Kidney capillary endothelial cell (primary cell): Measurements from ENCODE around the gene OR4L1.
"Not testable (repeated sequence)": the region's sequence is repeated elsewhere in the genome, so short reads cannot be mapped to it uniquely, and the experiment has no call there.

ENCODE experiments used
- DNase-seq: peaks from one replicate; pipeline ENCODE4 v3.0.0-alpha.2; 2018; ENCODE audit warnings: low spot score

OR4L1 gene, protein sequence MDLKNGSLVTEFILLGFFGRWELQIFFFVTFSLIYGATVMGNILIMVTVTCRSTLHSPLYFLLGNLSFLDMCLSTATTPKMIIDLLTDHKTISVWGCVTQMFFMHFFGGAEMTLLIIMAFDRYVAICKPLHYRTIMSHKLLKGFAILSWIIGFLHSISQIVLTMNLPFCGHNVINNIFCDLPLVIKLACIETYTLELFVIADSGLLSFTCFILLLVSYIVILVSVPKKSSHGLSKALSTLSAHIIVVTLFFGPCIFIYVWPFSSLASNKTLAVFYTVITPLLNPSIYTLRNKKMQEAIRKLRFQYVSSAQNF

DNA sequence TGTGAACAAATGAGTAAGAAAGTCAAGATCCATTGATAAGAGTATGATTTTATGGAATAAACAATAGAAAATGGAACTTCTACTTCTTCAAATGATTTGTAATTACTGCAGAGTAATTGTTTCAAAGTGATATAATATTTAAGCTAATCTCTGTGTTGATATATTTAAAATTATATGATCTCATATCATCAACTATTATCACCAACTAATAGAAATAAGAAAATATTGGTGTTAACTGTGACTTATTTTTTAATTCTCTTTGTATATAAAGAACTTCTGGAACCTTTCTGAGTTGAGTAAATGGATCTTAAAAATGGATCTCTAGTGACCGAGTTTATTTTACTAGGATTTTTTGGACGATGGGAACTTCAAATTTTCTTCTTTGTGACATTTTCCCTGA is at the start of gene OR4L1:
OR4L1 (plus strand) TSS at position 301 of the 400 bp plus-strand sequence; CDS start at position 301, 0 bp downstream.
- no peak for DNase-seq

DNA sequence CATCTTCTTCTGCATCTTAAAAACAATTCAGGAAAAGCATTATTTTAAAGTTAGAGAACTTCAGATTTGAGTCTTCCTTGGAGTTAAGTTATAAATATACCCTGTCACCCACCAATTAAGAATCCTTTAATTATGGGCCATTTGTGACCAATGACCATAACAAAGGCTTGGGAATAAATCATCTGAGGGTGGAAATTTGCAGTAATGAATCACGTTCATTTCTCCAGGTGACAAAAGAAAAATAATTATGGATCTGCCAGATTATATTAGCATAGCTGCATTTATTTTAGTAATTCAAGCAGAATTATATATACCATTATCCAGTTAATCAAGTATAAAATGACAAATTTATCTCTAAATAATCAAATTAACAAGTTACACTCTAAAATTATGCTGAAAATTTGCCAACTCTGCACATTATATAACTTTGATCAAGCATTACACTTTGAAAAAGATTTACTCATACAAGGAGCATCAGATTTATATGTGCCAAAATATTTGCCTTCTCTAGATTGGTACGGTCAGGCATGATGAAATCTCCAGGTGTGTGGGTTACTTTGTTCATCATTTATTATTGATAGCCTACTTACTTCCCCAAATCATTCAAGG is 40.5 kb upstream of the OR4L1 start, which contains the start of gene OR4K14:
OR4K14 (minus strand) TSS at position 51 of the 609 bp plus-strand sequence. CDS start 4,114 bp downstream, outside the sequence.
- DNase-seq, result no peak

DNA sequence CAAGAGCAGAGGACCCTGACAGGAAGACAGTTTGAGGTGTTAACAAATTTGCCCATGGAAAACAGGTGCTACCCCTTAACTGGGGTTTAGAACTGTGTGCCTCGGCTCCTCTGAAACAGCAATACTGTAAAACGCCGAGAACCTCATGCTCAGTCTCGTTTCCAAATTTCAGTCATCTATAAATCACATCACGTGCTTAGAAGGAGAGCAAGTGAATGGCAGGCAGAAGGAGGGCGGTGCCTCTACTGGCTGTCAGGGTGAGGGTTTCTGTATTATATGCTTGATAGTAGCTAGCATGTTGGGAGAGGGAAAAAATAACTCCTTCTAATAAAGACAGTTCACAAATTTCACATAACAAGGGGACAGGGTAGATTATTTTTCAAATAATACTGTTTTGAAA is 28.8 kb upstream of the OR4L1 start:
- no peak for DNase-seq

DNA sequence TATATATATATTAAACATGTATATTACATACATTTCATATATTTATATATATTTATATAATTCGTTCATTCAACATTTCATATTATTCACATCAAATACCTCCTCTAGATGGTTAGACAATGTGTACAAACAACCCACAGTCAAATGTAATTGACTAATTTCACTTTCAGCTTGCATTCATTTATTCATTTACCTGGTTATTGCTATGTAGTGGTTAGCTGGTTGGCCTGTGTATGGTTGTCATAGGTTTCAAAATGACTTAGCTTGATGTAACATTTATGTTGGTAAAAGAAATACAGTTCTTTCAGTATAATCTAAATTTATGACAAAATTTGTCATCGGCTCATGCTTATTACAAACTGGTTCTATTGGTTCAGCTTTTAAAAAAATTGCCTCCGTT is 24.4 kb upstream of the OR4L1 start:
- no peak for DNase-seq

DNA sequence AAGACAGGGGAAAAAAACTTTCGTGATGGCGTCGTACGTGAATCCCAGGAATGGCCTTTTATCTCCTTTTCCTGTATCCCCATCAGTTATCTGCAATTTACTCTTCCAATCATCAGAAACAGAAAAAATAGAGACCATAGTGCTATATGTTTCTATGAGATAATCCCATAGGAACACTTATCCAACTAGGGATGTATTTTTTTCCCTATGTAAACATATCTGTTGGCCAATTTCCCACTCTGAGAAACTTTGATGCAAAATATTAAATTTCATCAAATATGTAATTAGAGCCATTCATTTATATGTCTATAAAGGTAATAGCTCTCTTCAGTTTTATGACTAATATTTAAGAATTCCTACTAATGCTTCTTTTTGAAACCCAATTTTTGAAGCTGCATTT is 23.9 kb upstream of the OR4L1 start, which contains the start of gene OR4K13:
OR4K13 (minus strand) TSS at position 101 of the 400 bp plus-strand sequence. CDS start 1,280 bp downstream, outside the sequence.
- DNase-seq, result no peak

DNA sequence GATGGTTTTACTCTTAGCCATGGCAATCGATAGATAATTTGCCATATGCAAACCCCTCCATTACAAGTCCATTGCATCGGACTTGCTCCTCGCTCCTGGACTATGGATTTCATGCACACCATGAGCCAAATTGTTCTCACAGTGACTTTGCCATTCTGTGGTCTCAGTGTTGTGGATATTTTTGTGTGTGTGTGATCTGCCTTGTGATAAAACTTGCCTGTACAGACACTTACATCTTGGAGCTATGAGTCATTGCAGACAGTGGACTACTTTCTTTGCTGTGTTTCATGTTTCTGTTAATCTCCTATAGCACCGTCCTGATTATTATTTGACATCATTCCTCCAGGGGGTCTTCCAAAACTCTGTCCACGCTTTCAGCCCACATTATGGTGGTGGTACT is 15.6 kb upstream of the OR4L1 start:
- no peak for DNase-seq

DNA sequence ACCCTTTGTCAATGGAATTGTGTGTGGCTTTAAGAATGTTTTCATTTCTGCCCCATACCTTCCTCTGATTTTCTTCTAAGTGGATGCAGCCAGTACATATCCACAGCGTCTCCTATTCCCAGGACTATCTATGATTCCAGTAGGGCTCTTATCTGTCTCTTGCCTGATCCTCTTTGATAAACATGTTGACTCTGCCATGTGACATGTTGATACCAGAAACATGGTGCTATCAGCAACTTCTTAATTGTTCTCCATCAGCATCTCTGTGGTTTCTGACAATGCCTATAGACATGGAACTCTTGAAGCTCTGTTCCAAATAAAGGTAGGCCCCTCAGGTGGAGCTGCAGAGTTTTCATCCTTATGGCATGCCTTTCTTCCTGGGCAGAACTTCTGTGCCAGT is 11.6 kb upstream of the OR4L1 start:
- no peak for DNase-seq

DNA sequence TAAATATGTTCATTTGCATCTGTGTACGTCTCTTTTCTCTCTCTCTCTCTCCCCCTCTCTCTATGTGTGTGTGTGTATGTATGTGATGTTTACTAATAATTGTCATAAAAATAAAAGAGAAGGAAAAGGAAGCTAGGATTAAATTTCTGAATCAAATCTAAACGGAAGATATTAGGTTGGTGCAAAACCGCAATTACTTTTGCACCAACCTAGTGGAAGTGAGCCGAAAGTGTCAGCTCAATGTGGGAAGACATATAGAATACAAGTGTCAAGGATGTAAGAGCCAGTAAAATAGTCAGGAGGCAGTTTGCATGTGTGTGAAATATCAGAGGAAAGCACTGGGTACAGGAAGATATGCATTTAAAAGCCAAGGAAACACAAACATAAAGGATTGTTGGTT is 32.2 kb downstream of the OR4L1 start:
- DNase-seq, result no peak

DNA sequence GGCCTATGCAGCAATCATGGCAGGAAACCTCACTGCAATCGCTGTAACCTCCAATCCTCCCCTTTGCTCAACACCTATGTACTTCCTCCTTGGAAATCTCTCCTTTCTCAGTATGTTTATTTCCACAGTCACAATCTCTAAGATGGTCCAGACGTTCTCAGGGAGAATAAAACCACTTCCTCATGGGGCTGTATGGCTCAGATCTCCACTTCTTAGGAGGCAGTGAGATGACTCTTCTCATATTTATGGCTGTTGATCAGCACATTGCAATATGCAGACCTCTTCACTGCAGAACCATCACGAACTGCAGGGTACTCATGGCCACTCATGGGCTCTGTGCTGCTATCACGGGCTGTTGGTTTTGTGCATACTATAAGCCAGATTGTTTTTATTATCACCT is 33.6 kb downstream of the OR4L1 start:
- DNase-seq, result no peak

DNA sequence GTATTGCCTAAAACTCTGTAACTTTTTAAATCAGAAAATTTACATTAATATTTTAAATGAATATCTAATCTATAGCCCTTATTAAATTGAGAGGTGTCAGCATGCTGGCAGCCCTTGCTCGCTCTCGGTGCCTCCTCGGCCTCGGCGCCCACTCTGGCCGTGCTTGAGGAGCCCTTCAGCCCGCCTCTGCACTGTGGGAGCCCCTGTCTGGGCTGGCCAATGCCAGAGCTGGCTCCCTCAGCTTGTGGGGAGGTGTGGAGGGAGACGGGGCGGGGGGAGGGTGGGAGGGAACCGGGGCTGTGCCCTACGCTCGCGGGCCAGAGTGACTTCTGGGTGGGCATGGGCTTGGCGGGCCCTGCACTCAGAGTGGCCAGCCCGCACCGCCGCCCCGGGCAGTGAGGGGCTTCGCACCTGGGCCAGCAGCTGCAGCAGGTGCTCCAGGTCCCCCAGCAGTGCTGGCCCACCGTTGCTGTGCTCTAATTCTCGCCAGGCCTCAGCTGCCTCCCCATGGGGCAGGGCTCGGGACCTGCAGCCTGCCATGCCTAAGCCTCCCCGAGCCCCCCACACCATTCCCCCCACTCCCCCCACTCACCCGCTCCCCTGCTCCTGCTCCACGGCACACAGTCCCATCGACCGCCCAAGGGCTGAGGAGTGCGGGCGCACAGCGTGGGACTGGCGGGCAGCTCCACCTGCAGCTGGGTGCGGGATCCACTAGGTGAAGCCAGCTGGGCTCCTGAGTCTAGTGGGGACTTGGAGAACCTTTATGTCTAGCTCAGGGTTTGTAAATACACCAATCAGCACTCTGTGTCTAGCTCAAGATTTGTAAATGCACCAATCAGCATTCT is 39.3 kb downstream of the OR4L1 start:
- not testable (repeated sequence) for DNase-seq

DNA sequence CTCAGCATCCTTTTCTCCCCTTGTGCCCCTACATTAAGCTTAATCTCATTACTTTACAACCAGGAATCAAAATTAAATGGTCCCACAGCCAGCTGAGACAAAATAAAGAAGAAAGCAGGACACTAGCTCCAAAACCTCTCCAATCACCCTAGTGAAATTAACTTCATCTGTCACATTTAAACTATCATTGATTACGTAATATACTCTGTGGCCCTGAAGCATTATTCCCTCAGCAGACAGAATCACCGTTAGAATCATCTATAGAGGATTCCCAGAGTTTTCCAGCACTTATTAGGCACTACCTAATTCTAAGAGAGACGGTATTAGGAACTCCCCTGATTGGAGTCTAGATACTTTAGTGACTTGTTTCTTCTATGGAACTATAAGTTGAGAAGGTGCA is 50.6 kb downstream of the OR4L1 start, which contains the start of gene OR4K17:
OR4K17 (plus strand) TSS at position 302 of the 400 bp plus-strand sequence. CDS start 6,761 bp downstream, outside the sequence.
- no peak for DNase-seq
